Smooth muscle cell (in vitro differentiated cells): ENCODE results near the gene MAEA. TPM values are rescaled to one million over a fixed set of nuclear protein-coding genes. Genes with fewer than 3 reads are reported as not detected.

Experiments
- DNase-seq: peaks from one replicate; lab custom pipeline; 2025; ENCODE audit not compliant: unreplicated experiment; lab: John Stamatoyannopoulos, UW
- H2AFZ ChIP-seq: fragments of 200-600 bp; sonication (generic); 2 replicates; pipeline ENCODE4 v1.6.0; 2016; ENCODE audit warnings: antibody characterized with exemption, low read depth, mild to moderate bottlenecking
- H3F3A ChIP-seq: fragments of 200-600 bp; sonication (generic); 2 replicates; pipeline ENCODE4 v1.6.0; 2017; ENCODE audit warnings: antibody characterized with exemption, low read depth
- H3K27ac ChIP-seq: fragments of 200-600 bp; sonication (generic); 2 replicates; pipeline ENCODE4 v1.5.1; 2016; ENCODE audit warnings: low read depth, mild to moderate bottlenecking
- H3K27me3 ChIP-seq: fragments of 200-600 bp; sonication (generic); 2 replicates; pipeline ENCODE4 v1.6.1; 2016; ENCODE audit warnings: low read depth, mild to moderate bottlenecking
- H3K36me3 ChIP-seq: fragments of 200-600 bp; sonication (generic); 2 replicates; pipeline ENCODE4 v1.5.1; 2016; ENCODE audit warnings: low read depth
- H3K4me1 ChIP-seq: fragments of 200-600 bp; sonication (generic); 2 replicates; pipeline ENCODE4 v1.5.1; 2016; ENCODE audit warnings: low read depth
- H3K4me2 ChIP-seq: fragments of 200-600 bp; sonication (generic); 2 replicates; pipeline ENCODE4 v1.6.0; 2016; ENCODE audit warnings: mild to moderate bottlenecking
- H3K4me3 ChIP-seq: fragments of 200-600 bp; sonication (generic); 2 replicates; pipeline ENCODE4 v1.5.1; 2016; ENCODE audit warnings: mild to moderate bottlenecking
- H3K79me2 ChIP-seq: fragments of 200-600 bp; sonication (generic); 2 replicates; pipeline ENCODE4 v1.6.0; 2016; ENCODE audit warnings: low read depth, mild to moderate bottlenecking
- H3K9ac ChIP-seq: fragments of 200-600 bp; sonication (generic); 2 replicates; pipeline ENCODE4 v1.6.0; 2016; ENCODE audit warnings: low read depth
- H3K9me3 ChIP-seq: fragments of 200-600 bp; sonication (generic); replicated peaks from 2 replicates; pipeline ENCODE4 v1.5.1; 2016; ENCODE audit warnings: low read depth
- H4K20me1 ChIP-seq: fragments of 200-600 bp; sonication (generic); 2 replicates; pipeline ENCODE4 v1.6.0; 2016; ENCODE audit warnings: low read depth
- WGBS: methylation state at CpG from one replicate; pipeline ENCODE4 v1.1.7; 2016; ENCODE audit warnings: low lambda C conversion rate; 5-methylcytosine and 5-hydroxymethylcytosine counted together
- polyA plus RNA-seq: library from polyadenylated mRNA; unstranded; fragments of >200 nt; fragmentation: Nextera tagmentation; extraction: Ambion mirVana; gene quantifications from 2 replicates; pipeline ENCODE4 v1.2.1, GENCODE V29; 2016
- total RNA-seq: library from RNA; depleted of rRNA; stranded (reverse); fragments of >200 nt; gene quantifications from 2 replicates; pipeline ENCODE4 v1.2.3, GENCODE V29; 2014
- TF ChIP-seq, protein P1 (sequence below): fragments of 200-600 bp; sonication (generic); IDR thresholded peaks from 2 replicates; pipeline ENCODE4 v1.5.1; 2017; ENCODE audit warnings: borderline replicate concordance, mild to moderate bottlenecking, antibody characterized with exemption; ENCODE audit not compliant: insufficient read depth, poor library complexity, severe bottlenecking

The MAEA gene
- total and polyA plus RNA-seq, 2 experiments from 2014 or later = 48.0 to 48.2 TPM

- Histone ChIP-seq H3K9ac (no peak overlapping the region), H3K4me3 (no peak overlapping the region), H3K79me2 (no peaks in the 10 kb centered on the region), H3K4me2 (no peak overlapping the region), H3K27me3 (no peaks in the 10 kb centered on the region), H3K27ac (no peak overlapping the region), H3F3A (no peaks in the 10 kb centered on the region), H4K20me1 (peaks cover 47% of the 10 kb centered on the region), H3K9me3 (no peaks in the 10 kb centered on the region), H3K36me3 (no peaks in the 10 kb centered on the region), H3K4me1 (no peaks in the 10 kb centered on the region), H2AFZ (no peak overlapping the region)
- TF ChIP-seq, protein P1, sequence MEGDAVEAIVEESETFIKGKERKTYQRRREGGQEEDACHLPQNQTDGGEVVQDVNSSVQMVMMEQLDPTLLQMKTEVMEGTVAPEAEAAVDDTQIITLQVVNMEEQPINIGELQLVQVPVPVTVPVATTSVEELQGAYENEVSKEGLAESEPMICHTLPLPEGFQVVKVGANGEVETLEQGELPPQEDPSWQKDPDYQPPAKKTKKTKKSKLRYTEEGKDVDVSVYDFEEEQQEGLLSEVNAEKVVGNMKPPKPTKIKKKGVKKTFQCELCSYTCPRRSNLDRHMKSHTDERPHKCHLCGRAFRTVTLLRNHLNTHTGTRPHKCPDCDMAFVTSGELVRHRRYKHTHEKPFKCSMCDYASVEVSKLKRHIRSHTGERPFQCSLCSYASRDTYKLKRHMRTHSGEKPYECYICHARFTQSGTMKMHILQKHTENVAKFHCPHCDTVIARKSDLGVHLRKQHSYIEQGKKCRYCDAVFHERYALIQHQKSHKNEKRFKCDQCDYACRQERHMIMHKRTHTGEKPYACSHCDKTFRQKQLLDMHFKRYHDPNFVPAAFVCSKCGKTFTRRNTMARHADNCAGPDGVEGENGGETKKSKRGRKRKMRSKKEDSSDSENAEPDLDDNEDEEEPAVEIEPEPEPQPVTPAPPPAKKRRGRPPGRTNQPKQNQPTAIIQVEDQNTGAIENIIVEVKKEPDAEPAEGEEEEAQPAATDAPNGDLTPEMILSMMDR = no peak
- no peak for DNase-seq
- WGBS = 97% methylated on average over 17 of the region's 17 CpGs
Measured at GRCh38 chr4:1362521-1362920, 72.8 kb downstream of the MAEA start.

DNA sequence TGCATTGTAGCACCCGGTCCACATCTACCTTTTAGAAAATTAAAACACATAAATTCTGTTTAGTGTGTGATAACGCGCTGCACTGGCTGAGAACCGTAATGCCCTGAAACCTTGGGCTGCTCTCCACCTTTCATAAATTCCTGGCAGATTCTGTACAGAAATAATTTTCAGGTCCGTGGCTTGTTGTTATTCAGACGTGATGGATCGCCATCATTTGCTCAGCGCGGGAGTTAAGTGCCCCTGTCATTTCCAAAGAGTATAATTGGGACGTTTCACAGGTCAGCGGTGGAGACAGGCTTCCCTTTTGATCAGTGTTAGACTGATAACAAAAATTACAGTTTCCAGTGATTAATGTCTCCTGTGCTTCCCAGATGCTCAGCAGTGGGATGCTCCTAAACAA is 73.8 kb downstream of the MAEA start:
- Histone ChIP-seq H3K36me3 (no peaks in the 10 kb centered on the region), H3K4me1 (no peaks in the 10 kb centered on the region), H3K27me3 (no peaks in the 10 kb centered on the region), H3K4me2 (no peak overlapping the region), H3K79me2 (no peaks in the 10 kb centered on the region), H4K20me1 (peaks cover 47% of the 10 kb centered on the region), H3K4me3 (no peak overlapping the region), H3K27ac (no peak overlapping the region), H3F3A (no peaks in the 10 kb centered on the region), H3K9me3 (no peaks in the 10 kb centered on the region), H2AFZ (no peak overlapping the region), H3K9ac (no peak overlapping the region)
- no peak for DNase-seq
- WGBS = 93% methylated on average over 11 of the region's 11 CpGs
- TF ChIP-seq, protein P1 = no peak

DNA sequence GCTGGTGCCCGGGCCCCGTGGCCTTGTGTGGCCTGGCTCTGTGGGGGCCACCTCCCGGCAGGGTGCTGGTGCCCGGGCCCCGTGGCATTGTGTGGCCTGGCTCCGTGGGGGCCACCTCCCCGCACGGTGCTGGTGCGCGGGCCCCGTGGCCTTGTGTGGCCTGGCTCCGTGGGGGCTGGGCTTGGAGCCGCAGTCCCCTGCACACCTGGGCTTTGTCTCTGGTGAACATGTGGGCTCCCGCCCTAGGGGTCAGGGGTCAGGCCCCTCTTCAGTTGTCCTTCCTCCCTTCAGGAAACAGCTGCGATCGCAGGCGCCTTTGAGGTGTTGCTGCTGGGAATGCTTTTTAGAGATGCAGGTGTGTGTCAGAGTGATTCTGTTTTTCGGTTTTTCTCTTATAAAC is 74.5 kb downstream of the MAEA start:
- no peaks in the 10 kb centered on the region for H3K4me1 ChIP-seq
- peaks cover 47% of the 10 kb centered on the region for H4K20me1 ChIP-seq
- DNase-seq = no peak
- no peaks in the 10 kb centered on the region for H3K36me3 ChIP-seq
- WGBS = 94% methylated on average over 13 of the region's 18 CpGs
- no peak overlapping the region for H2AFZ ChIP-seq
- no peak overlapping the region for H3K9ac ChIP-seq
- no peaks in the 10 kb centered on the region for H3K9me3 ChIP-seq
- TF ChIP-seq, protein P1 = no peak
- no peaks in the 10 kb centered on the region for H3K79me2 ChIP-seq
- H3K4me3 ChIP-seq = no peak overlapping the region
- no peak overlapping the region for H3K27ac ChIP-seq
- no peaks in the 10 kb centered on the region for H3K27me3 ChIP-seq
- no peaks in the 10 kb centered on the region for H3F3A ChIP-seq
- no peak overlapping the region for H3K4me2 ChIP-seq

DNA sequence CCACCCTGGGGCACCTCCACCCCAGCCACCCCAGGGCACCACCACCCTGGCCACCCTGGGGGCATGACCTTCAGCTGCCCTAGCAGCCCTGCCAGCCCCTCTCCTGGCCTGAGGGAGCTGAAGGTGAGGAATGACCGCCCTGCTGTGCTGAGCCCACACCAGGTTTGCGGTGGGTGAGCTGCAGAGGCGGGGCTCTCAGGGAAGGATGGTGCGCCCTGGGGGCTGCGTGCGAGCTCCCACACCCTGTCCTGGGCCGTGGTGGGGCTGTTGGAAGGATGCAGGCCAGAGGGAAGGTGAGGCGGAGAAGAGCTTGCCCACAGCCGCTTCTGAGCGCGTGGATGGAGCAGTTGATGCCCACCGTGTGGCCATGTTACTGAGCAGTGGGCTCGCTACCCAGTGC is 75.1 kb downstream of the MAEA start:
- no peaks in the 10 kb centered on the region for H3K9me3 ChIP-seq
- no peak overlapping the region for H3K4me3 ChIP-seq
- no peak for DNase-seq
- no peaks in the 10 kb centered on the region for H3K27me3 ChIP-seq
- no peaks in the 10 kb centered on the region for H3K79me2 ChIP-seq
- no peak overlapping the region for H3K4me2 ChIP-seq
- H3K36me3 ChIP-seq = no peaks in the 10 kb centered on the region
- no peak overlapping the region for H2AFZ ChIP-seq
- H4K20me1 ChIP-seq = peaks cover 47% of the 10 kb centered on the region
- no peaks in the 10 kb centered on the region for H3K4me1 ChIP-seq
- TF ChIP-seq, protein P1 = no peak
- no peaks in the 10 kb centered on the region for H3F3A ChIP-seq
- no peak overlapping the region for H3K27ac ChIP-seq
- H3K9ac ChIP-seq = no peak overlapping the region
- WGBS = 96% methylated on average over 13 of the region's 13 CpGs
